ENCODE measurements around the gene NUSAP1. TPM values are rescaled to one million over a fixed set of nuclear protein-coding genes. Genes with fewer than 3 reads are reported as not detected.

NUSAP1 gene
- total and polyA plus RNA-seq, 2 of the 4 experiments (the other 2 are of a cell fraction): 59.2 to 123 TPM

- WGBS, 2 experiments (ENCODE audit: extremely low coverage in 2 of 2, insufficient read length in 1 of 2): 100% methylated on average over 4 of the region's 13 CpGs; no CpG with 5 or more reads in 1 of the 2 experiments
- Histone ChIP-seq H3K14ac (replicated peaks; ENCODE audit: low read depth, low read length) (no peak overlapping the region), H3K79me1 (ENCODE audit: low read depth in 1 of 2, low read length in 2 of 2) (peaks cover 42 to 62% of the 10 kb centered on the region in 2 experiments), H3K4me3 (ENCODE audit: insufficient read depth, low read depth, low read length) (no peak overlapping the region), H2BK120ac (ENCODE audit: low read depth, low read length) (no peak overlapping the region), H3K27me3 (ENCODE audit: control insufficient read depth, insufficient read depth, low read length) (no peaks in the 10 kb centered on the region), H2AK9ac (replicated peaks; ENCODE audit: low read depth, low read length, poor library complexity) (no peak overlapping the region), H2AK5ac (ENCODE audit: low read depth, low read length) (peak overlapping the region; percentile 13; the same call in 1 of the 2 replicates), H3K9me3 (ENCODE audit: control insufficient read depth, insufficient read depth, low read length) (no peaks in the 10 kb centered on the region), H2AFZ (replicated peaks; ENCODE audit: low read length, poor library complexity) (no peak overlapping the region), H3K9me1 (ENCODE audit: insufficient read depth, low read length) (peaks cover 14% of the 10 kb centered on the region), H4K20me1 (ENCODE audit: insufficient read depth, low read length) (no peaks in the 10 kb centered on the region), H2BK20ac (ENCODE audit: low read depth, low read length) (no peak overlapping the region), H3K56ac (ENCODE audit: extremely low read depth, insufficient read depth, low read length) (no peak overlapping the region), H3K4me2 (ENCODE audit: low read depth, low read length) (peak overlapping the region; percentile 20), H3K23ac (ENCODE audit: low read depth, low read length) (no peak overlapping the region; the same call in 1 of the 2 replicates), H3K9ac (ENCODE audit: low read depth, low read length) (no peak overlapping the region), H4K8ac (ENCODE audit: low read depth in 2 of 2, low read length in 2 of 2) (peak overlapping the region in 1 of 2 experiments; percentile 71; a peak in 2 of 4 replicates), H3K4me1 (ENCODE audit: control insufficient read depth, insufficient read depth, low read length) (0 out of 2 replicates have a peak, but pooled peaks cover 2% of the 10 kb centered on the region), H4K91ac (ENCODE audit: insufficient read depth, low read depth, low read length) (no peak overlapping the region), H3K27ac (ENCODE audit: insufficient read depth, low read length) (no peak overlapping the region), H3K36me3 (ENCODE audit: control insufficient read depth, insufficient read depth, low read length) (no peaks in the 10 kb centered on the region), H2BK5ac (ENCODE audit: low read depth, low read length, poor library complexity, severe bottlenecking) (no peak overlapping the region), H2BK15ac (ENCODE audit: low read depth, low read length) (no peak overlapping the region), H3K18ac (ENCODE audit: low read depth, low read length) (no peak overlapping the region), H3K4ac (ENCODE audit: low read depth, low read length) (no peak overlapping the region), H4K5ac (ENCODE audit: low read depth, low read length) (peak overlapping the region; percentile 57)
- CTCF ChIA-PET: interaction anchor here (0.6 kb wide), 1 partner anchor 11 kb away, joined by 3 read pairs; no protein-coding TSS in a partner anchor
- in situ Hi-C loops (cut with MboI; ENCODE audit: low sequenced_read_pairs) (no loop called here), intact Hi-C loops (cut with micrococcal nuclease) (no loop called here), dilution Hi-C loops (cut with HindIII; ENCODE audit: low sequenced_read_pairs, unreplicated experiment) (no loop called here)
- DNase-seq (no peak), ATAC-seq (ENCODE audit: low read depth) (no peak)
- POLR2A ChIA-PET (ENCODE audit: unreplicated experiment): no interaction called here
- TF ChIP-seq RCOR1 (IDR thresholded peaks at IDR 0.05; ENCODE audit: insufficient replicate concordance, low read length) (no peak), CHD1 (IDR thresholded peaks at IDR 0.05; ENCODE audit: low read depth, low read length) (no peak), MAZ (IDR thresholded peaks at IDR 0.05; ENCODE audit: borderline replicate concordance, low read depth, low read length) (no peak), BHLHE40 (IDR thresholded peaks at IDR 0.05; ENCODE audit: low read depth, low read length) (no peak), RAD21 (IDR thresholded peaks at IDR 0.05; ENCODE audit: low read length) (no peak), MAFK (IDR thresholded peaks at IDR 0.05; ENCODE audit: low read depth, low read length) (peak; percentile 38), USF2 (IDR thresholded peaks at IDR 0.05; ENCODE audit: low read depth, low read length) (no peak), ELK1 (IDR thresholded peaks at IDR 0.05; ENCODE audit: borderline replicate concordance, low read depth, low read length) (no peak), POLR2A (IDR thresholded peaks at IDR 0.05; ENCODE audit: low read depth, low read length) (no peak), NFE2L2 (IDR thresholded peaks at IDR 0.05; ENCODE audit: low read depth, low read length) (no peak), FOS (IDR thresholded peaks at IDR 0.05; ENCODE audit: low read depth, low read length) (no peak), CEBPB (IDR thresholded peaks at IDR 0.05; ENCODE audit: low read depth, low read length) (0 out of 2 replicates have a peak, but pooled peaks have one; percentile 16)
- no TSS peak for BruUV-seq (replicated peaks)
Measured at GRCh38 chr15:41337631-41338522, 5.2 kb downstream of the NUSAP1 start.
